CD8-positive, alpha-beta memory T cell (primary cell): ENCODE results near the gene NEDD8. TPM values are rescaled to one million over a fixed set of nuclear protein-coding genes. Genes with fewer than 3 reads are reported as not detected.
A peak's percentile ranks its signal among the peaks of the same experiment; 100 is the strongest.

ENCODE experiments used
- CTCF ChIA-PET: fragments of 350-600 bp; sonication (Branson Sonifier 250); formaldehyde crosslinking; loops from one replicate; lab custom pipeline; 2021; ENCODE audit warnings: antibody characterized with exemption; lab: Charles Lee
- POLR2A ChIA-PET: fragments of 350-600 bp; sonication (Branson Sonifier 250); formaldehyde crosslinking; loops from one replicate; lab custom pipeline; 2021; ENCODE audit warnings: antibody characterized with exemption; lab: Charles Lee
- DNase-seq, 5 donors: peaks; one replicate each; pipeline versions ENCODE4 v3.0.0 to v3.0.0-alpha.2; 2020 to 2022; ENCODE audit warnings: mixed read lengths in 1 of 5
- H3K27ac ChIP-seq: one replicate; pipeline ENCODE4 v1.7.0; 2013; ENCODE audit warnings: low read depth, mild to moderate bottlenecking, low read length, moderate library complexity
- H3K27me3 ChIP-seq: 2 replicates; pipeline ENCODE4 v1.7.0; 2013; ENCODE audit warnings: low read length, mild to moderate bottlenecking; ENCODE audit not compliant: insufficient read depth, poor library complexity, severe bottlenecking
- H3K36me3 ChIP-seq: 2 replicates; pipeline ENCODE4 v1.7.0; 2013; ENCODE audit warnings: mild to moderate bottlenecking, low read length, moderate library complexity; ENCODE audit not compliant: insufficient read depth
- H3K4me1 ChIP-seq: 2 replicates; pipeline ENCODE4 v1.7.0; 2013; ENCODE audit warnings: mild to moderate bottlenecking, low read length, moderate library complexity; ENCODE audit not compliant: insufficient read depth
- H3K4me3 ChIP-seq: 2 replicates; pipeline ENCODE4 v1.7.0; 2013; ENCODE audit warnings: mild to moderate bottlenecking, low read length
- H3K9me3 ChIP-seq: 2 replicates; pipeline ENCODE4 v1.7.0; 2013; ENCODE audit warnings: mild to moderate bottlenecking, low read length
- H3K27ac Mint-ChIP-seq, 8 donors: one replicate each; pipeline ENCODE4 v1.8.0; 2020 to 2021; ENCODE audit warnings: mixed read lengths in 8 of 8, mild to moderate bottlenecking in 6 of 8, inconsistent platforms in 3 of 8, moderate library complexity in 3 of 8
- H3K27me3 Mint-ChIP-seq, 2 donors: one replicate each; pipeline ENCODE4 v1.8.0; 2020 to 2021; ENCODE audit warnings: mixed read lengths in 2 of 2, mild to moderate bottlenecking in 1 of 2, moderate library complexity in 1 of 2
- H3K36me3 Mint-ChIP-seq, 3 donors: one replicate each; pipeline ENCODE4 v1.8.0; 2020 to 2021; ENCODE audit warnings: mixed read lengths in 3 of 3, inconsistent platforms in 1 of 3, mild to moderate bottlenecking in 1 of 3
- H3K4me1 Mint-ChIP-seq, 3 donors: one replicate each; pipeline ENCODE4 v1.8.0; 2020 to 2021; ENCODE audit warnings: mixed read lengths in 3 of 3, inconsistent platforms in 1 of 3, mild to moderate bottlenecking in 1 of 3
- H3K4me3 Mint-ChIP-seq, 7 donors: one replicate each; pipeline ENCODE4 v1.8.0; 2020 to 2021; ENCODE audit warnings: mixed read lengths in 7 of 7, mild to moderate bottlenecking in 6 of 7, moderate library complexity in 4 of 7, inconsistent platforms in 2 of 7
- H3K9me3 Mint-ChIP-seq, 5 donors: one replicate each; pipeline ENCODE4 v1.8.0; 2020 to 2022; ENCODE audit warnings: mixed read lengths in 5 of 5, mild to moderate bottlenecking in 3 of 5, moderate library complexity in 2 of 5, inconsistent platforms in 1 of 5
- polyA plus RNA-seq: library from polyadenylated mRNA; unstranded; fragments of 300-500 nt; fragmentation: Illumina TruSeq; gene quantifications from one replicate; pipeline ENCODE4 v1.2.3, GENCODE V29; 2021
- total RNA-seq, 2 experiments: library from RNA; stranded (reverse); gene quantifications; one replicate each; pipeline ENCODE4 v1.2.3, GENCODE V29; 2021

NEDD8 gene
- total and polyA plus RNA-seq, 3 experiments from 2014 or later, result 232 to 364 (median 240) TPM

- Mint-ChIP-seq H3K27me3 (peaks cover 0 to 2% of the 10 kb centered on the region in 2 donors), H3K4me1 (peaks cover 33 to 47% (median 42%) of the 10 kb centered on the region in 3 donors), H3K27ac (peak overlapping the region; percentile 71 to 96 (median 78)), H3K36me3 (peaks cover 0 to 43% (median 10%) of the 10 kb centered on the region in 3 donors), H3K9me3 (no peaks in the 10 kb centered on the region), H3K4me3 (peak overlapping the region in 6 of 7 donors; percentile 45 to 89 (median 82))
- no peak for DNase-seq
- POLR2A ChIA-PET, result interaction anchor here (1.2 kb wide), 1 partner anchor 12 kb away, joined by 4 read pairs; the partner anchor contains the start of gene IRF9
- no peak overlapping the region for H3K4me3 ChIP-seq
- peaks cover 8% of the 10 kb centered on the region for H3K36me3 ChIP-seq
- H3K9me3 ChIP-seq, result no peaks in the 10 kb centered on the region
- no peaks in the 10 kb centered on the region for H3K4me1 ChIP-seq
- CTCF ChIA-PET, result interaction anchor here (0.9 to 4.7 kb wide), 2 partner anchors 10 to 12 kb away, joined by 3 to 36 read pairs; partner anchors contain the start of gene IRF9
- no peaks in the 10 kb centered on the region for H3K27me3 ChIP-seq
- no peak overlapping the region for H3K27ac ChIP-seq
Measured at GRCh38 chr14:24172871-24173281, 59.3 kb downstream of the NEDD8 start.

- Mint-ChIP-seq H3K4me3 (peak overlapping the region; percentile 81 to 91 (median 90)), H3K27ac (peak overlapping the region in 7 of 8 donors; percentile 14 to 96 (median 80)), H3K27me3 (peaks cover 0 to 2% of the 10 kb centered on the region in 2 donors), H3K4me1 (peaks cover 33 to 47% (median 46%) of the 10 kb centered on the region in 3 donors), H3K36me3 (peaks cover 4 to 44% (median 14%) of the 10 kb centered on the region in 3 donors), H3K9me3 (no peaks in the 10 kb centered on the region)
- CTCF ChIA-PET, result interaction anchor here (4.7 kb wide), 1 partner anchor 12 kb away, joined by 36 read pairs; the partner anchor contains the start of gene IRF9
- POLR2A ChIA-PET, result interaction anchor here (2.4 kb wide), 1 partner anchor 11 kb away, joined by 8 read pairs; the partner anchor contains the start of gene IRF9
- Histone ChIP-seq H3K9me3 (no peaks in the 10 kb centered on the region), H3K27ac (no peak overlapping the region), H3K27me3 (no peaks in the 10 kb centered on the region), H3K4me1 (no peaks in the 10 kb centered on the region), H3K36me3 (peaks cover 12% of the 10 kb centered on the region), H3K4me3 (peak overlapping the region; percentile 48)
- DNase-seq, result no peak
Measured at GRCh38 chr14:24172261-24172860, 59.8 kb downstream of the NEDD8 start.

- Histone ChIP-seq H3K27me3 (no peaks in the 10 kb centered on the region), H3K27ac (no peak within 1 kb of the TSS), H3K9me3 (no peaks in the 10 kb centered on the region), H3K4me3 (peak within 1 kb of the TSS; percentile 48), H3K4me1 (no peaks in the 10 kb centered on the region), H3K36me3 (peaks cover 13% of the 10 kb centered on the region)
- Mint-ChIP-seq H3K9me3 (no peaks in the 10 kb centered on the region), H3K4me1 (peaks cover 33 to 48% (median 47%) of the 10 kb centered on the region in 3 donors), H3K27me3 (peaks cover 0 to 2% of the 10 kb centered on the region in 2 donors), H3K27ac (peak within 1 kb of the TSS; percentile 88 to 96 (median 93)), H3K4me3 (peak within 1 kb of the TSS; percentile 81 to 91 (median 90)), H3K36me3 (peaks cover 4 to 43% (median 15%) of the 10 kb centered on the region in 3 donors)
- peak; percentile 67 to 89 (median 80) for DNase-seq
- POLR2A ChIA-PET, result interaction anchor here (0.6 to 2.4 kb wide), 5 partner anchors 10 to 67 kb away, joined by 3 to 12 read pairs (median 5); partner anchors contain the start of genes CHMP4A, IRF9 and TSSK4
- CTCF ChIA-PET, result interaction anchor here (0.9 to 4.7 kb wide), 4 partner anchors 8 to 17 kb away, joined by 3 to 36 read pairs (median 5); partner anchors contain the start of genes IPO4 and IRF9
Measured at GRCh38 chr14:24171422-24172260, 60.5 kb downstream of the NEDD8 start, which contains the start of gene REC8. Gene REC8 (plus strand): TSS chr14:24172080. CDS start chr14:24172553, 473 bp downstream.

GRCh38 chr14:24167469-24168114, 64.6 kb downstream of the NEDD8 start:
- Histone ChIP-seq H3K4me1 (peaks cover 25% of the 10 kb centered on the region), H3K36me3 (peaks cover 49% of the 10 kb centered on the region), H3K4me3 (no peak overlapping the region), H3K9me3 (no peaks in the 10 kb centered on the region), H3K27ac (no peak overlapping the region), H3K27me3 (no peaks in the 10 kb centered on the region)
- CTCF ChIA-PET, result no interaction called here
- POLR2A ChIA-PET, result interaction anchor here (0.6 kb wide), 1 partner anchor 45 kb away, joined by 3 read pairs; no protein-coding TSS in a partner anchor
- Mint-ChIP-seq H3K36me3 (peaks cover 12 to 66% (median 29%) of the 10 kb centered on the region in 3 donors), H3K27me3 (peaks cover 0 to 2% of the 10 kb centered on the region in 2 donors), H3K9me3 (no peaks in the 10 kb centered on the region), H3K4me3 (peak overlapping the region in 2 of 7 donors; percentile 14 to 66), H3K27ac (peak overlapping the region in 6 of 8 donors; percentile 10 to 86 (median 74)), H3K4me1 (peaks cover 38 to 57% (median 56%) of the 10 kb centered on the region in 3 donors)
- DNase-seq, result no peak

Other genes starting within 250 kb of the NEDD8 start
Only the 30 nearest of the 34 such genes appear.
- 1 to 10 TPM; 1.2 to 1.5 TPM for gene CARMIL3, start 180.4 kb downstream of the NEDD8 start, total RNA-seq
- 0.14 TPM for gene CARMIL3, start 180.4 kb downstream of the NEDD8 start, polyA plus RNA-seq
- not detected for gene CPNE6, start 160.8 kb downstream of the NEDD8 start, total RNA-seq
- gene CPNE6, start 160.8 kb downstream of the NEDD8 start, polyA plus RNA-seq, result not detected
- 10 to 100 TPM; 79.6 to 88.3 TPM for gene PCK2, start 138.1 kb downstream of the NEDD8 start, total RNA-seq
- gene PCK2, start 138.1 kb downstream of the NEDD8 start, polyA plus RNA-seq, result 16.9 TPM
- gene DCAF11, start 117.6 kb downstream of the NEDD8 start, total RNA-seq, result 10 to 100 TPM; 69.0 to 72.4 TPM
- 83.9 TPM for gene DCAF11, start 117.6 kb downstream of the NEDD8 start, polyA plus RNA-seq
- 1 to 10 TPM; 1.5 to 1.6 TPM for gene NRL, start 117.4 kb downstream of the NEDD8 start, total RNA-seq
- gene NRL, start 117.4 kb downstream of the NEDD8 start, polyA plus RNA-seq, result 1.5 TPM
- 1 to 10 TPM in 1 of 2 experiments, under 1 TPM in 1; 0.58 to 1.1 TPM for gene FITM1, start 101.7 kb downstream of the NEDD8 start, total RNA-seq
- not detected for gene FITM1, start 101.7 kb downstream of the NEDD8 start, polyA plus RNA-seq
- 100 to 1,000 TPM; 343 to 347 TPM for gene PSME1, start 96.2 kb downstream of the NEDD8 start, total RNA-seq
- gene PSME1, start 96.2 kb downstream of the NEDD8 start, polyA plus RNA-seq, result 1,041 TPM
- 10 to 100 TPM; 28.1 to 30.2 TPM for gene EMC9, start 90.8 kb downstream of the NEDD8 start, total RNA-seq
- 15.0 TPM for gene EMC9, start 90.8 kb downstream of the NEDD8 start, polyA plus RNA-seq
- gene PSME2, start 85.8 kb downstream of the NEDD8 start, total RNA-seq, result 100 to 1,000 TPM; 368 to 376 TPM
- gene PSME2, start 85.8 kb downstream of the NEDD8 start, polyA plus RNA-seq, result 534 TPM
- 10 to 100 TPM; 85.9 TPM for gene RNF31, start 84.9 kb downstream of the NEDD8 start, total RNA-seq
- gene RNF31, start 84.9 kb downstream of the NEDD8 start, polyA plus RNA-seq, result 71.5 TPM
- 10 to 100 TPM; 62.0 to 68.6 TPM for gene IRF9, start 71.1 kb downstream of the NEDD8 start, total RNA-seq
- 91.7 TPM for gene IRF9, start 71.1 kb downstream of the NEDD8 start, polyA plus RNA-seq
- gene REC8, start 60.3 kb downstream of the NEDD8 start, total RNA-seq, result 10 to 100 TPM; 24.5 to 26.7 TPM
- 10.0 TPM for gene REC8, start 60.3 kb downstream of the NEDD8 start, polyA plus RNA-seq
- gene IPO4, start 43.6 kb downstream of the NEDD8 start, total RNA-seq, result 100 to 1,000 TPM; 164 to 172 TPM
- gene IPO4, start 43.6 kb downstream of the NEDD8 start, polyA plus RNA-seq, result 20.9 TPM
- gene TM9SF1, start 36.9 kb downstream of the NEDD8 start, total RNA-seq, result 10 to 100 TPM; 31.3 to 34.0 TPM
- 30.0 TPM for gene TM9SF1, start 36.9 kb downstream of the NEDD8 start, polyA plus RNA-seq
- gene TSSK4, start 26.7 kb downstream of the NEDD8 start, total RNA-seq, result under 1 TPM; 0.26 to 0.44 TPM
- gene TSSK4, start 26.7 kb downstream of the NEDD8 start, polyA plus RNA-seq, result 1.2 TPM
- gene CHMP4A, start 18.9 kb downstream of the NEDD8 start, total RNA-seq, result 10 to 100 TPM; 86.4 to 87.6 TPM
- 159 TPM for gene CHMP4A, start 18.9 kb downstream of the NEDD8 start, polyA plus RNA-seq
- gene MDP1, start 16.3 kb downstream of the NEDD8 start, total RNA-seq, result 10 to 100 TPM; 15.5 to 16.2 TPM
- gene MDP1, start 16.3 kb downstream of the NEDD8 start, polyA plus RNA-seq, result 25.8 TPM
- 10 to 100 TPM; 43.6 to 48.6 TPM for gene GMPR2, start 562 bp upstream of the NEDD8 start, total RNA-seq
- 96.8 TPM for gene GMPR2, start 562 bp upstream of the NEDD8 start, polyA plus RNA-seq
- gene TINF2, start 10.3 kb upstream of the NEDD8 start, total RNA-seq, result 100 to 1,000 TPM; 101 to 106 TPM
- 161 TPM for gene TINF2, start 10.3 kb upstream of the NEDD8 start, polyA plus RNA-seq
- 1 to 10 TPM; 3.2 to 3.7 TPM for gene TGM1, start 30.8 kb upstream of the NEDD8 start, total RNA-seq
- gene TGM1, start 30.8 kb upstream of the NEDD8 start, polyA plus RNA-seq, result not detected
- gene RABGGTA, start 39.2 kb upstream of the NEDD8 start, total RNA-seq, result 10 to 100 TPM; 41.0 to 41.8 TPM
- 37.7 TPM for gene RABGGTA, start 39.2 kb upstream of the NEDD8 start, polyA plus RNA-seq
- 1 to 10 TPM; 9.3 to 9.8 TPM for gene DHRS1, start 67.4 kb upstream of the NEDD8 start, total RNA-seq
- gene DHRS1, start 67.4 kb upstream of the NEDD8 start, polyA plus RNA-seq, result 34.8 TPM
- 10 to 100 TPM; 44.1 to 47.1 TPM for gene NOP9, start 67.5 kb upstream of the NEDD8 start, total RNA-seq
- gene NOP9, start 67.5 kb upstream of the NEDD8 start, polyA plus RNA-seq, result 2.1 TPM
- gene CIDEB, start 75.6 kb upstream of the NEDD8 start, total RNA-seq, result 10 to 100 TPM; 12.4 to 12.7 TPM
- 27.5 TPM for gene CIDEB, start 75.6 kb upstream of the NEDD8 start, polyA plus RNA-seq
- 1 to 10 TPM; 8.3 to 8.7 TPM for gene LTB4R2, start 77.8 kb upstream of the NEDD8 start, total RNA-seq
- 2.6 TPM for gene LTB4R2, start 77.8 kb upstream of the NEDD8 start, polyA plus RNA-seq
- gene LTB4R, start 79.1 kb upstream of the NEDD8 start, total RNA-seq, result 10 to 100 TPM in 1 of 2 experiments, 1 to 10 TPM in 1; 9.8 to 12.3 TPM
- gene LTB4R, start 79.1 kb upstream of the NEDD8 start, polyA plus RNA-seq, result 10.3 TPM
- 1 to 10 TPM in 1 of 2 experiments, under 1 TPM in 1; 0.84 to 1.5 TPM for gene ADCY4, start 102.7 kb upstream of the NEDD8 start, total RNA-seq
- 0.64 TPM for gene ADCY4, start 102.7 kb upstream of the NEDD8 start, polyA plus RNA-seq
- 10 to 100 TPM; 11.6 to 12.5 TPM for gene RIPK3, start 107.6 kb upstream of the NEDD8 start, total RNA-seq
- 15.4 TPM for gene RIPK3, start 107.6 kb upstream of the NEDD8 start, polyA plus RNA-seq
- 1 to 10 TPM in 1 of 2 experiments, under 1 TPM in 1; 0.81 to 1.5 TPM for gene NFATC4, start 135.8 kb upstream of the NEDD8 start, total RNA-seq
- gene NFATC4, start 135.8 kb upstream of the NEDD8 start, polyA plus RNA-seq, result not detected
- under 1 TPM; 0.02 to 0.04 TPM for gene NYNRIN, start 166.6 kb upstream of the NEDD8 start, total RNA-seq
- gene NYNRIN, start 166.6 kb upstream of the NEDD8 start, polyA plus RNA-seq, result not detected